Mesenchymal stem cell (in vitro differentiated cells and primary cell): ENCODE results near the gene FHOD3.

ENCODE experiments used
- DNase-seq: peaks from one replicate; pipeline ENCODE4 v3.0.0-alpha.2; 2013
- H2AFZ ChIP-seq: one replicate; pipeline ENCODE4 v1.6.1; 2013; ENCODE audit warnings: low read depth, mild to moderate bottlenecking, control low read depth, inconsistent platforms, low read length, moderate library complexity
- H2AK5ac ChIP-seq: 2 replicates; pipeline ENCODE4 v1.6.1; 2013; ENCODE audit warnings: low read length, moderate library complexity, mild to moderate bottlenecking, inconsistent platforms; ENCODE audit not compliant: severe bottlenecking
- H2BK120ac ChIP-seq: one replicate; pipeline ENCODE4 v1.6.1; 2013; ENCODE audit warnings: low read depth, mild to moderate bottlenecking, inconsistent platforms, low read length, moderate library complexity
- H2BK12ac ChIP-seq, 2 experiments: one replicate each; pipeline ENCODE4 v1.6.1; 2013; ENCODE audit warnings: inconsistent platforms in 2 of 2, low read length in 2 of 2, mild to moderate bottlenecking in 2 of 2, moderate library complexity in 2 of 2, control low read depth in 1 of 2
- H2BK15ac ChIP-seq: one replicate; pipeline ENCODE4 v1.6.1; 2013; ENCODE audit warnings: mild to moderate bottlenecking, low read depth, inconsistent platforms; ENCODE audit not compliant: poor library complexity, severe bottlenecking
- H2BK5ac ChIP-seq: 2 replicates; pipeline ENCODE4 v1.6.1; 2013; ENCODE audit warnings: low read depth, mild to moderate bottlenecking, low read length, control low read depth, inconsistent platforms; ENCODE audit not compliant: poor library complexity, severe bottlenecking
- H3K14ac ChIP-seq, 2 experiments: one replicate each; pipeline ENCODE4 v1.6.1; 2013; ENCODE audit warnings: inconsistent platforms in 2 of 2, low read length in 2 of 2, control low read depth in 1 of 2, mild to moderate bottlenecking in 1 of 2, moderate library complexity in 1 of 2
- H3K18ac ChIP-seq, 2 experiments: one replicate each; pipeline ENCODE4 v1.6.1; 2013; ENCODE audit warnings: inconsistent platforms in 2 of 2, low read length in 2 of 2, control low read depth in 1 of 2, low read depth in 1 of 2, mild to moderate bottlenecking in 1 of 2
- H3K23ac ChIP-seq, 2 experiments: one replicate each; pipeline ENCODE4 v1.6.1; 2013; ENCODE audit warnings: inconsistent platforms in 2 of 2, low read length in 2 of 2, mild to moderate bottlenecking in 2 of 2, moderate library complexity in 2 of 2, control low read depth in 1 of 2
- H3K27ac ChIP-seq: 2 replicates; pipeline ENCODE4 v1.5.1; 2013; ENCODE audit warnings: mild to moderate bottlenecking, moderate library complexity, low read length, control low read depth, inconsistent platforms; ENCODE audit not compliant: poor library complexity, severe bottlenecking
- H3K27me3 ChIP-seq, 2 experiments: 2 replicates each; pipeline versions ENCODE4 v1.6.1 to v1.7.0; 2013; ENCODE audit warnings: low read length in 2 of 2, mild to moderate bottlenecking in 2 of 2, moderate library complexity in 2 of 2, control low read depth in 1 of 2, inconsistent platforms in 1 of 2; ENCODE audit not compliant: control insufficient read depth in 1 of 2, insufficient read depth in 1 of 2
- H3K36me3 ChIP-seq, 2 experiments: 2 replicates each; pipeline versions ENCODE4 v1.6.1 to v1.7.0; 2013; ENCODE audit warnings: low read length in 2 of 2, control low read depth in 1 of 2, inconsistent platforms in 1 of 2, low read depth in 1 of 2, mild to moderate bottlenecking in 1 of 2; ENCODE audit not compliant: insufficient read depth in 2 of 2, control insufficient read depth in 1 of 2
- H3K4ac ChIP-seq, 2 experiments: one replicate each; pipeline ENCODE4 v1.6.1; 2013; ENCODE audit warnings: inconsistent platforms in 2 of 2, low read length in 2 of 2, mild to moderate bottlenecking in 2 of 2, moderate library complexity in 2 of 2, control low read depth in 1 of 2, low read depth in 1 of 2
- H3K4me1 ChIP-seq: 2 replicates; pipeline ENCODE4 v1.6.1; 2013; ENCODE audit warnings: low read depth, low read length, control low read depth; ENCODE audit not compliant: control insufficient read depth, insufficient read depth
- H3K4me2 ChIP-seq: 2 replicates; pipeline ENCODE4 v1.6.1; 2013; ENCODE audit warnings: low read length, mild to moderate bottlenecking, inconsistent platforms; ENCODE audit not compliant: poor library complexity, severe bottlenecking
- H3K4me3 ChIP-seq, 2 experiments: 2 replicates each; pipeline versions ENCODE4 v1.5.1 to v1.7.0; 2013; ENCODE audit warnings: low read length in 2 of 2, mild to moderate bottlenecking in 2 of 2, control low read depth in 1 of 2, low read depth in 1 of 2; ENCODE audit not compliant: insufficient read depth in 1 of 2
- H3K79me1 ChIP-seq: replicated peaks from 2 replicates; pipeline ENCODE4 v1.6.1; 2013; ENCODE audit warnings: mild to moderate bottlenecking, control low read depth, low read length, inconsistent platforms; ENCODE audit not compliant: poor library complexity, severe bottlenecking
- H3K9ac ChIP-seq: 2 replicates; pipeline ENCODE4 v1.7.0; 2013; ENCODE audit warnings: mild to moderate bottlenecking, low read length, moderate library complexity
- H3K9me3 ChIP-seq: 2 replicates; pipeline ENCODE4 v1.7.0; 2013; ENCODE audit warnings: mild to moderate bottlenecking, low read length; ENCODE audit not compliant: control insufficient read depth
- H4K8ac ChIP-seq: one replicate; pipeline ENCODE4 v1.6.1; 2013; ENCODE audit warnings: inconsistent platforms, mild to moderate bottlenecking, low read length, moderate library complexity
- H4K91ac ChIP-seq: one replicate; pipeline ENCODE4 v1.6.1; 2013; ENCODE audit warnings: mild to moderate bottlenecking, low read length, inconsistent platforms
- WGBS: methylation state at CpG from one replicate; pipeline ENCODE4 v1.1.7; 2013; ENCODE audit warnings: mixed read lengths; 5-methylcytosine and 5-hydroxymethylcytosine counted together

FHOD3 gene

GRCh38 chr18:36337679-36338402, 40.3 kb downstream of the FHOD3 start:
- peak overlapping the region; percentile 57 for H3K4me2 ChIP-seq
- no peak overlapping the region for H4K8ac ChIP-seq
- peak overlapping the region; percentile 54 for H2BK5ac ChIP-seq
- WGBS = 76% methylated on average over 4 of the region's 4 CpGs
- no peak overlapping the region for H2BK120ac ChIP-seq
- H3K18ac ChIP-seq = no peak overlapping the region
- H2BK12ac ChIP-seq = no peak overlapping the region
- H2AFZ ChIP-seq = no peak overlapping the region
- no peaks in the 10 kb centered on the region for H3K27me3 ChIP-seq
- DNase-seq = no peak
- peaks cover 36% of the 10 kb centered on the region for H3K79me1 ChIP-seq
- H3K4ac ChIP-seq = no peak overlapping the region
- no peak overlapping the region for H3K9ac ChIP-seq
- H2AK5ac ChIP-seq = peak overlapping the region; percentile 71
- H3K23ac ChIP-seq = no peak overlapping the region
- no peak overlapping the region for H3K14ac ChIP-seq
- H2BK15ac ChIP-seq = no peak overlapping the region
- H3K36me3 ChIP-seq = no peaks in the 10 kb centered on the region
- peak overlapping the region; percentile 80 for H3K27ac ChIP-seq
- peaks cover 14% of the 10 kb centered on the region for H3K9me3 ChIP-seq
- peaks cover 20% of the 10 kb centered on the region for H3K4me1 ChIP-seq
- no peak overlapping the region for H3K4me3 ChIP-seq
- no peak overlapping the region for H4K91ac ChIP-seq

- no peak overlapping the region for H3K4ac ChIP-seq
- H2AK5ac ChIP-seq = peak overlapping the region; percentile 71
- peak overlapping the region; percentile 80 for H3K27ac ChIP-seq
- H3K4me3 ChIP-seq = no peak overlapping the region
- no peak overlapping the region for H3K18ac ChIP-seq
- no peaks in the 10 kb centered on the region for H3K36me3 ChIP-seq
- H3K23ac ChIP-seq = no peak overlapping the region
- no peak overlapping the region for H4K8ac ChIP-seq
- WGBS = 74% methylated on average over 8 of the region's 8 CpGs
- no peak overlapping the region for H2BK120ac ChIP-seq
- H3K79me1 ChIP-seq = peaks cover 33% of the 10 kb centered on the region
- DNase-seq = no peak
- no peak overlapping the region for H4K91ac ChIP-seq
- no peaks in the 10 kb centered on the region for H3K27me3 ChIP-seq
- H3K4me1 ChIP-seq = peaks cover 18% of the 10 kb centered on the region
- no peak overlapping the region for H2BK12ac ChIP-seq
- peaks cover 14% of the 10 kb centered on the region for H3K9me3 ChIP-seq
- no peak overlapping the region for H2AFZ ChIP-seq
- peak overlapping the region; percentile 14 for H3K4me2 ChIP-seq
- H3K9ac ChIP-seq = no peak overlapping the region
- peak overlapping the region; percentile 54 for H2BK5ac ChIP-seq
- H3K14ac ChIP-seq = no peak overlapping the region
- H2BK15ac ChIP-seq = no peak overlapping the region
Measured at GRCh38 chr18:36338403-36338933, 41.0 kb downstream of the FHOD3 start.

- no peaks in the 10 kb centered on the region for H3K36me3 ChIP-seq
- H2BK15ac ChIP-seq = no peak overlapping the region
- H3K14ac ChIP-seq = no peak overlapping the region
- WGBS = 77% methylated on average over 4 of the region's 4 CpGs
- no peak overlapping the region for H3K23ac ChIP-seq
- no peak overlapping the region for H4K8ac ChIP-seq
- H2BK12ac ChIP-seq = no peak overlapping the region
- H3K27ac ChIP-seq = no peak overlapping the region
- no peak overlapping the region for H3K9ac ChIP-seq
- no peak overlapping the region for H2AFZ ChIP-seq
- H3K9me3 ChIP-seq = peaks cover 14% of the 10 kb centered on the region
- no peak overlapping the region for H3K4ac ChIP-seq
- peaks cover 30% of the 10 kb centered on the region for H3K79me1 ChIP-seq
- no peak overlapping the region for H2AK5ac ChIP-seq
- H3K18ac ChIP-seq = no peak overlapping the region
- no peak overlapping the region for H3K4me3 ChIP-seq
- H3K27me3 ChIP-seq = no peaks in the 10 kb centered on the region
- H4K91ac ChIP-seq = no peak overlapping the region
- H3K4me1 ChIP-seq = peaks cover 18% of the 10 kb centered on the region
- no peak overlapping the region for H2BK120ac ChIP-seq
- H3K4me2 ChIP-seq = no peak overlapping the region
- H2BK5ac ChIP-seq = no peak overlapping the region
- no peak for DNase-seq
Measured at GRCh38 chr18:36340246-36340645, 42.7 kb downstream of the FHOD3 start.

DNA sequence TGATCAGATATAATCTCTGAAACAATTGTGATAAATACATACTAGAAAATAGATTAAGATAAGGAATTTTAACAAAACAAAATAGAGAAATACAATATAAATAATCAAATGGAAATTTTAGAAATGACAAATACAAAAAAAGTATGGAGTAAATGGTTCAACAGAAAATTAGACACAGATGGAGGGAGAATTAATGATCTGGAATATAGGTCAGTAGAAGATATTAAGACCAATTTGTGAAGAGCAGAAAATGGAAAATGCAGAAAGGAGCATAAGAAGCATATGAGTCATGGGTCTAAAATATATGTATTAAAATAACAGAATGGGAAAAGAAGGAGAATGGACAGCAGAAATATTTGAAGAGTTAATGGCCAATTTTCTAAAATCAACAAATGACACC, 44.4 kb downstream of the FHOD3 start:
- H3K4ac ChIP-seq = no peak overlapping the region
- no peak overlapping the region for H3K9ac ChIP-seq
- no peak overlapping the region for H3K4me3 ChIP-seq
- H3K4me1 ChIP-seq = peaks cover 20% of the 10 kb centered on the region
- no peaks in the 10 kb centered on the region for H3K27me3 ChIP-seq
- H3K36me3 ChIP-seq = no peaks in the 10 kb centered on the region
- peaks cover 14% of the 10 kb centered on the region for H3K9me3 ChIP-seq
- H4K8ac ChIP-seq = no peak overlapping the region
- H3K23ac ChIP-seq = no peak overlapping the region
- no peak overlapping the region for H3K14ac ChIP-seq
- H2BK15ac ChIP-seq = no peak overlapping the region
- H3K4me2 ChIP-seq = no peak overlapping the region
- DNase-seq = no peak
- H2BK120ac ChIP-seq = no peak overlapping the region
- no peak overlapping the region for H2AFZ ChIP-seq
- no peak overlapping the region for H2BK12ac ChIP-seq
- H2BK5ac ChIP-seq = no peak overlapping the region
- H4K91ac ChIP-seq = no peak overlapping the region
- H3K79me1 ChIP-seq = peaks cover 32% of the 10 kb centered on the region
- no peak overlapping the region for H3K27ac ChIP-seq
- no peak overlapping the region for H3K18ac ChIP-seq
- no peak overlapping the region for H2AK5ac ChIP-seq
